Activated naive CD8-positive, alpha-beta T cell treated with anti-CD3 and anti-CD28 coated beads, Interleukin-2, amount 50 U/mL, for 24 hours (primary cell): ENCODE data around the gene HDGFL3.
"Not testable (repeated sequence)": the region's sequence is repeated elsewhere in the genome, so short reads cannot be mapped to it uniquely, and the experiment has no call there.

Experiments used
- ATAC-seq: fragments of 150-1000 bp; cut with Tn5 transposase; one replicate; pipeline ENCODE4 v1.10.0; 2021
- DNase-seq: peaks from one replicate; pipeline ENCODE4 v3.0.0; 2021
- H3K27ac Mint-ChIP-seq: one replicate; pipeline ENCODE4 v1.8.0; 2021; ENCODE audit warnings: mild to moderate bottlenecking, mixed read lengths
- H3K27me3 Mint-ChIP-seq: one replicate; pipeline ENCODE4 v1.8.0; 2021; ENCODE audit warnings: mixed read lengths
- H3K36me3 Mint-ChIP-seq: one replicate; pipeline ENCODE4 v1.8.0; 2021; ENCODE audit warnings: low read depth, mixed read lengths
- H3K4me1 Mint-ChIP-seq: one replicate; pipeline ENCODE4 v1.8.0; 2021; ENCODE audit warnings: mixed read lengths
- H3K4me3 Mint-ChIP-seq: one replicate; pipeline ENCODE4 v1.8.0; 2021; ENCODE audit warnings: mild to moderate bottlenecking, moderate library complexity, mixed read lengths
- H3K9me3 Mint-ChIP-seq: one replicate; pipeline ENCODE4 v1.8.0; 2021; ENCODE audit warnings: mixed read lengths

The HDGFL3 gene

DNA sequence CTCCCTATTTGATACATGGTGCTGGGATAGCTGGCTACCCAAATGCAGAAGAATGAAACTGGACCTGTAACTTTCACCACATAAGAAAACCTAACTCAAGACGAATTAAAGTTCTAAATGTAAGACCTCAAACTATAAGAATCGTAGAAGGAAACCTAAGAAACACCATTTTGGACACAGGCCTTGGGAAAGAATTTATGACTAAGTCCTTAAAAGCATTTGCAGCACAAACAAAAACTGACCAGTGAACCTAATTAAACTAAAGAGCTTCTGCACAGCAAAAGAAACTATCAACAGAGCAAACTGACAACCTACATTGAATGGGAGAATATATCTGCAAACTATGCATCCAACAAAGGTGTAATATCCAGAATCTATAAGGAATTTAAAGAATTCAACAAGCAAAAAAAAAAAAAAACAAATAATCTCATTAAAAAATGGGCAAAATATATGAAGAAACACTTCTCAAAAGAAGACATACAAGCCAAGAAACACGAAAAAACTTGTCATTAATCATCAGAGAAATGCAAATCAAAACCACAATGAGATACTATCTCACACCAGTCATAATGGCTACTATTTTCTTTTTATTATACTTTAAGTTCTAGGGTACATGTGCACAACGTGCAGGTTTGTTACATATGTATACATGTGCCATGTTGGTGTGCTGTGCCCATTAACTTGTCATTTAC, 37.0 kb downstream of the HDGFL3 start:
- Mint-ChIP-seq H3K4me3 (no peak overlapping the region), H3K27me3 (peaks cover 6% of the 10 kb centered on the region), H3K27ac (no peak overlapping the region), H3K4me1 (no peaks in the 10 kb centered on the region), H3K9me3 (peaks cover 20% of the 10 kb centered on the region), H3K36me3 (no peaks in the 10 kb centered on the region)
- DNase-seq (no peak), ATAC-seq (no peak)

DNA sequence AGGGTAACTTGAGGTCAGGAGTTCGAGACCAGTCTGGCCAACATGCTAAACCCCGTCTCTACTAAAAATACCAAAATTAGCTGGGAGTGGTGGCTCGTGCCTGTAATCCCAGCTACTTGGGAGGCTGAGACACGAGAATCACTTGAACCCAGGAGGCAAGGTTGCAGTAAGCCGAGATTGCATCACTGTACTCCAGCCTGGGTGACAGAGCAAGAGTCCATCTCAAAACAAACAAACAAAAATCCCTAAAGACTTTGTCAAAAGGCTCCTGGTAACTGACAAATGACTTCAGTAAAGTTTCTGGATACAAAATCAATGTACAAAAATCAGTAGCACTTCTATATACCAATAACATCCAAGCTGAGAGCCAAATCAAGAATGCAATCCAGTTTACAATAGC, 38.0 kb downstream of the HDGFL3 start:
- not testable (repeated sequence) for H3K36me3 Mint-ChIP-seq, H3K4me1 Mint-ChIP-seq, H3K27me3 Mint-ChIP-seq, ATAC-seq, H3K27ac Mint-ChIP-seq, DNase-seq, H3K4me3 Mint-ChIP-seq
- peaks cover 21% of the 10 kb centered on the region for H3K9me3 Mint-ChIP-seq

DNA sequence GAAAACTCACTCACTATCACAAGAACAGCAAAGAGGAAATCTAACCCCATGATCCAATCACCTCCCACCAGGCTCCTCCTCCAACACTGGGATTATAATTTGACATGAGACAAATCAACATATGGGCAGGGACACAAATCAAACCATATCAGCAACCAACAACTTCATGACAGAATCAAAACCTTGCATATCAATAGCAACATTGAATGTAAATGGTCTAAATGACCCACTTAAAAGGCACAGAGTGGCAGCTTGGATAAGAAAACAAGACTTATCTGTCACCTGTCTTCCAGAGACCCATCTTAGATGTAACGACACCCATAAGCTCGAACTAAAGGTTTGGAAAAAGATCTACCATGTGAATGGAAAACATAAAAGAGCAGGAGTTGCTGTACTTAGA, 40.8 kb downstream of the HDGFL3 start:
- no peak overlapping the region for H3K4me3 Mint-ChIP-seq
- no peak overlapping the region for H3K27ac Mint-ChIP-seq
- peaks cover 14% of the 10 kb centered on the region for H3K27me3 Mint-ChIP-seq
- ATAC-seq (no peak), DNase-seq (no peak)
- H3K4me1 Mint-ChIP-seq, result peaks cover 19% of the 10 kb centered on the region
- H3K9me3 Mint-ChIP-seq, result peaks cover 24% of the 10 kb centered on the region
- H3K36me3 Mint-ChIP-seq, result no peaks in the 10 kb centered on the region

DNA sequence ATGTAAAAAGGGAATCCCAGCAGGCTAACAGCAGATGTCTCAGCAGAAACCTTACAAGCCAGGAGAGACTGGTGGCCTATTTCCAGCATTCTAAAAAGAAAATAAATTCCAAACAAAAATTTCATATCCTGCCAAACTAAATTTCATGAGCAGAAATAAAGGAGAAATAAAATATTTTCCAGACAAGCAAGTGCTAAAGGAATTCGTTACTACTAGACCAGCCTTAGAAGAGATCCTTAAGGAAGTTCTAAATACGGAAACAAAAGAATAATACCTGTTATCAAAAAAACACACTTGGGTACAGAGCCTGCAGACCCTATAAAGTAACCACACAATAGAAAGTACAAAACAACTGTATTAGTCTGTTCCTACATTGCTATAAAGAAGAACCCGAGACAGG, 41.4 kb downstream of the HDGFL3 start:
- peaks cover 14% of the 10 kb centered on the region for H3K27me3 Mint-ChIP-seq
- DNase-seq, result no peak

DNA sequence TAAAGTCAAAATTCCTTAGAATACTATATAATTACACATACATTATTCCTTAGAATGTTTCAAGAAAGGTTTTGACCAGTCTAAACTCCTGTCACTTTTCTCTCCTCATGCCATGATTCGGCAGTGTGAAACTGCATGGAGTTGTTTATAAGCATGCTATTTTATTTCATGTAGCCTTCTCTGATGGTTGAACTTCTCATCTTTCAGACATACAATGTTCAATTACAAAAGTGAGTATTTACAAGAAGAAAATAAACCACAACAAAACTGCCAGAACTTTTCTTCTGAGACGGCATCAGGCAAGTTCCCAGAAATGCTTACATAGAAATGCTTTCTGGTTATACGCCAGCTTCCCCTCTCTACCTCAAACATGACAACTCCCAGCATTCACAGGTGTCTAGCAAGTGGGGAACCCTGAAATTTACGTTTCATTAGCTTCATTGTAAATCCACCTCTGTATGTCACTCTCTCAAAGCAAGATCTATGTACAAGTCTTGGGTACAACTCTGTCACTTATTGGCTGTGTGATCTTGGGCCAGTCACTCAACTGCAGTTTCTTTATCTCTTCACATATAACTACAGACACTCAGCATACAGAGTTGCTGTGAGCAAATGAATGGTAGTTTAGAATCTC, 42.7 kb downstream of the HDGFL3 start:
- peak overlapping the region; percentile 66 for H3K27ac Mint-ChIP-seq
- peaks cover 15% of the 10 kb centered on the region for H3K27me3 Mint-ChIP-seq
- no peaks in the 10 kb centered on the region for H3K36me3 Mint-ChIP-seq
- ATAC-seq, result peak; percentile 36
- no peak for DNase-seq
- no peak overlapping the region for H3K4me3 Mint-ChIP-seq
- peaks cover 19% of the 10 kb centered on the region for H3K4me1 Mint-ChIP-seq
- peaks cover 24% of the 10 kb centered on the region for H3K9me3 Mint-ChIP-seq

More for the DNA sequence above, 41.4 kb downstream of the HDGFL3 start:
- Mint-ChIP-seq H3K9me3 (peaks cover 24% of the 10 kb centered on the region), H3K4me1 (peaks cover 19% of the 10 kb centered on the region), H3K27ac (no peak overlapping the region), H3K4me3 (no peak overlapping the region), H3K36me3 (no peaks in the 10 kb centered on the region)
- no peak for ATAC-seq

DNA sequence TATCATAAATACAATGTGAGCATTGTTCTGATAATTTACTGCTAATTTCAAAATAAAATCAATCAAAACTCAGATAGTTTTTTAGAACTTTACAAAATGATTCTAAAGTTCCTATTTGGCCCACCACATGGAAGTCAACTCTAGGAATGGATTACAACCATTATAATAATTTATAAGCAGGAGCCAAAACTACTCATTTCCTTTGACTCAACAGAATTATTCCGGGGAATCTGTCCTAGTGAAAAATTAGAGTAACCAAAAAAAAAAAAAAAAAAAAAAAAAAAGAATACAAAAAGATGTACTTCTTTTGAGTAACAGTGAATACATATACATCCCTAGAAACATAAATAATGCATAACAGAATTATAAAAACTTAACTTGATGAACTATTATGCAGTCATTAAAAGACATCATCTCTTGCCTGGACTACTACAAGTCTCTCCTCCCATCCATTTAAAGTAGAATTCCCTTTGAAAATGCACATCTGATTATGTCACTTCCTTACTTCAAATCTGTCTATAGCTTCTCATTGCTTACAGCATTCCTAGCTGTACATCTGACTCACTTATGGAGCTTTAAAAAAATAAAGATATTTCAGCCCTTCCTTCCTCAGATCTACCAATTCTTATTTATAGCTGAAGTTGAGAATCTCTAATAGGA, 43.4 kb downstream of the HDGFL3 start:
- H3K27ac Mint-ChIP-seq, result peak overlapping the region; percentile 60
- H3K9me3 Mint-ChIP-seq, result peaks cover 24% of the 10 kb centered on the region
- ATAC-seq, result no peak
- H3K27me3 Mint-ChIP-seq, result peaks cover 19% of the 10 kb centered on the region
- DNase-seq, result no peak
- H3K4me3 Mint-ChIP-seq, result no peak overlapping the region
- H3K4me1 Mint-ChIP-seq, result peaks cover 19% of the 10 kb centered on the region
- no peaks in the 10 kb centered on the region for H3K36me3 Mint-ChIP-seq

DNA sequence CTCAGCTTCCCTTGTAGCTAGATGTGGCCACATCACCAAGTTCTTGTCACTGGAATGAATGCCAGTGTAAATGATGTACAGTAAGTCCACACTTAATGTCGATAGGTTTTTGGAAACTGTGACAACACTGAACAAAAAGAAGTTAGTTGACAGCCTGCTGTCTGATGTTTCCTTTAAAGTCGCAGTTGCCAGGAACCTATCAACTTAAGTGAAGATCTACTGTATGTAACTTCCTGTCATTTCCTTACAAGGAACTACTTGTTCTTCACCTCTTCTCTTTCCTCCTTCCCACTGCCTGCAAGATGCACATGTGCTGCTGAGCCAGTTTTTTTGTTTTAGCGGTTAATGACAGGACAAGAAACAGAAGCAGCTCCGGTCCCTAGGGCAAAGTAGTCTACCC, 44.6 kb downstream of the HDGFL3 start:
- no peaks in the 10 kb centered on the region for H3K36me3 Mint-ChIP-seq
- ATAC-seq (peak; percentile 54), DNase-seq (no peak)
- H3K4me3 Mint-ChIP-seq, result no peak overlapping the region
- H3K9me3 Mint-ChIP-seq, result peaks cover 16% of the 10 kb centered on the region
- H3K4me1 Mint-ChIP-seq, result peaks cover 19% of the 10 kb centered on the region
- no peak overlapping the region for H3K27ac Mint-ChIP-seq
- peaks cover 17% of the 10 kb centered on the region for H3K27me3 Mint-ChIP-seq

DNA sequence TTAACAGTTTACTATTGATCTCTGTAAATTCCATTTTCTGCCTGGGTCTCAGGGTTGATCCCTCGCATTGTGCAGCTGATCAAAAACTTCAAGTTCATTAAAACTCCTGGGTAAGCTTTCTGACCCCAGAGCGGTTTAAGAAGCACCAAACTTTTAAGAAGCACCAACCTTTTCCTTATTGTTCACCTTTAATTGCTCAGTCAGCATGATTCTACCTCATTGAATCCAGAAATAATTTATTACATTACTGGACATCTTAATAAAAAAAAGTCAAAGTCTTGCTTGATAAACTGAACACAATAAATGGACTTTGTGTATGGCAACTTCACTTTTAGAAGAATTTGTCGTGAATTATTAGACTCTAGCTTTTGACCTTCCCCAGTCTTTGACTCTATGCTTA, 46.9 kb downstream of the HDGFL3 start:
- peaks cover 23% of the 10 kb centered on the region for H3K4me1 Mint-ChIP-seq
- H3K9me3 Mint-ChIP-seq, result peaks cover 5% of the 10 kb centered on the region
- H3K36me3 Mint-ChIP-seq, result no peaks in the 10 kb centered on the region
- no peak overlapping the region for H3K4me3 Mint-ChIP-seq
- DNase-seq (no peak), ATAC-seq (no peak)
- H3K27me3 Mint-ChIP-seq, result peaks cover 13% of the 10 kb centered on the region
- no peak overlapping the region for H3K27ac Mint-ChIP-seq

DNA sequence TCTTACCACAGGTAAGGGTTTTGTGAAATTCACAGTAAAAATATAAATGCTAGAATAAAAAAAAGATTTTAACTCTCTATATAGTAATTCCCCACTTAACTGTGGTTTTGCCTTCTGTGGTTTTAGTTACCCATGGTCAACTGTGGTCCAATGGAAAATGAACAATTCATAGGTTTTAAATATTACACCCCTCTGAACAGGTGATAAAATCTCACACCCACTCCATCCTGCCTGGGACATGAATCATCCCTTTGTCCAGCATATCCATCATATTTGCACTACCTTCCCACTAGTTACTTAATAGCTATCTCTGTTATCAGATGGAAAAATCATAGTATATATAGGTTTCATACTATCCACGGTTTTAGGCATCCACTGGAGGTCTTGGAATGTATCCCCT, 49.2 kb downstream of the HDGFL3 start:
- Mint-ChIP-seq H3K4me3 (no peak overlapping the region), H3K27ac (peak overlapping the region; percentile 61), H3K9me3 (no peaks in the 10 kb centered on the region), H3K4me1 (peaks cover 13% of the 10 kb centered on the region), H3K36me3 (no peaks in the 10 kb centered on the region), H3K27me3 (peaks cover 11% of the 10 kb centered on the region)
- DNase-seq (no peak), ATAC-seq (no peak)

DNA sequence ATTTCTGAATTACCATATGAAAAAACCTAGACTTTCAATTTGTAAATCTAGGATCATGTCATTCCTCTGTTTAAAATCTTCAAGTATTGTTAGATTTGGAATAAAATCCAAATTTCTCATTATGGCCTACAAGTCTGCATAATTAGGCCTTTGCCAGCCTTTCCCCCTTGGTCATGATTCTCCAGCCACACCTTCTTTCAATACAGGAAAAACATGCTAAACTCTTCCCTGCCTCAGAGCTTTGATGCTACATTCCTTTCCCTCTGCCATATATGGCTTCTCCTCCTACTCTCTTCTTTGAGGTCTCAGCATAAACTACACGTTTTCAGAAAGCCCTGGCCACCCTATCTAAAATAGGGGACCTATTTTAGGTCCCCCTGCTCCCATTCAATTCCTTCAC, 51.7 kb downstream of the HDGFL3 start:
- ATAC-seq, result no peak
- no peaks in the 10 kb centered on the region for H3K36me3 Mint-ChIP-seq
- peaks cover 5% of the 10 kb centered on the region for H3K27me3 Mint-ChIP-seq
- no peak for DNase-seq
- H3K4me1 Mint-ChIP-seq, result peaks cover 5% of the 10 kb centered on the region
- no peak overlapping the region for H3K4me3 Mint-ChIP-seq
- no peaks in the 10 kb centered on the region for H3K9me3 Mint-ChIP-seq
- H3K27ac Mint-ChIP-seq, result no peak overlapping the region

DNA sequence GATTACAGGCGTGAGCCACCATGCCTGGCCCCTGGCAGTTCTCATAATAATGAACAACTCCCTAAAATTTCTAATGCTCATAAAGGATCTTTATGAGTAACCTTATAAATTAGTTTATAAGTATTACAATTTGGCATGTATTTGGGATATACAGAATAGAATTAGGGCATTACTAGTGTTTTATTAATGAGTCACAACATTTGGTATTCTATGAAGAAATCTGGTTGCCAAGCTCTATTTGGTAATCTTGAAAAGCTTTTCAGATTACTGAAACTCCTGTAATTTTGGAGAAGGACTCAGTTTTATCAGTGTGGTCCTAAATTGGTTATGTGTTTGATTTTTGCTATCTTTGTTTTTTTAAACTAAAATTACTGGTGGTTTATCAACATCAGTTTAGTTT, 54.3 kb downstream of the HDGFL3 start:
- no peaks in the 10 kb centered on the region for H3K9me3 Mint-ChIP-seq
- H3K36me3 Mint-ChIP-seq, result no peaks in the 10 kb centered on the region
- peaks cover 5% of the 10 kb centered on the region for H3K4me1 Mint-ChIP-seq
- ATAC-seq (no peak), DNase-seq (no peak)
- H3K27ac Mint-ChIP-seq, result no peak overlapping the region
- H3K4me3 Mint-ChIP-seq, result no peak overlapping the region
- no peaks in the 10 kb centered on the region for H3K27me3 Mint-ChIP-seq

DNA sequence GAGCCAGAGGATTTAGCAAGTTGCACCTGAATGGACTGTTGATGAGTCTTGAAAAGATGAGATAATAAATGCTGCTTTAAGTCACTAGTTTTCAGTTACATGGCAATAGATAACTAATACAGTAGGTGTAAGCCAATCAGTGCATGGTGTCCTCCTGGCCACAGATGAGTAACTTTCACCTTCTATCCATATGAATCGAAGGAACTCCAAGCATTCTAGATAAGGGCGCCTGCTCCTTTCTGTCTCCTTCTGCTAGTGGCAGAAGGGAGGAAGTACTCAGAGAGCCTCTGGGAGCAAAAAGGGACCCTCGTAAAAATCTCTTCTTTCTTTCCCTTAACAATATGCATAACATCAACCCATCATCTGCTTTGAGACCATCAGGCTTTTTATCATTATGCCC, 62.9 kb downstream of the HDGFL3 start:
- no peak for DNase-seq

DNA sequence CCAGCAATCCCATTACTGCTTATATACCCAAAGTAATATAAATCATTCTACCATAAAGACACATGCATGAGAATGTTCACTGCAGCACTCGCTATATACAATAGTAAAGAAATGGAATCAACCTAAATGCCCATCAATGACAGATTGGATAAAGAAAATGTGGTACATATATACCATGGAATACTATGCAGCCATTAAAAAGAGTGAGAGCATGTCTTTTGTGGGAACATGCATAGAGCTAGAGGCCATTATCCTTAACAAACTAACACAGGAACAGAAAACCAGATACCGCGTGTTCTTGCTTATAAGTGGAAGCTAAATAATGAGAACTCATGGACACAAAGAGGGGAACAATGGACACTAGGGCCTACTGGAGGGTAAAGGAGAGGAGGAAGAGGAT, 65.5 kb downstream of the HDGFL3 start:
- H3K36me3 Mint-ChIP-seq, H3K4me3 Mint-ChIP-seq, H3K4me1 Mint-ChIP-seq, H3K27ac Mint-ChIP-seq, DNase-seq, ATAC-seq, H3K9me3 Mint-ChIP-seq, H3K27me3 Mint-ChIP-seq: not testable (repeated sequence)

More for the DNA sequence above, 62.9 kb downstream of the HDGFL3 start:
- Mint-ChIP-seq H3K27ac (no peak overlapping the region), H3K4me3 (no peak overlapping the region), H3K9me3 (peaks cover 5% of the 10 kb centered on the region), H3K27me3 (peaks cover 8% of the 10 kb centered on the region), H3K4me1 (no peaks in the 10 kb centered on the region), H3K36me3 (peaks cover 6% of the 10 kb centered on the region)
- no peak for ATAC-seq

DNA sequence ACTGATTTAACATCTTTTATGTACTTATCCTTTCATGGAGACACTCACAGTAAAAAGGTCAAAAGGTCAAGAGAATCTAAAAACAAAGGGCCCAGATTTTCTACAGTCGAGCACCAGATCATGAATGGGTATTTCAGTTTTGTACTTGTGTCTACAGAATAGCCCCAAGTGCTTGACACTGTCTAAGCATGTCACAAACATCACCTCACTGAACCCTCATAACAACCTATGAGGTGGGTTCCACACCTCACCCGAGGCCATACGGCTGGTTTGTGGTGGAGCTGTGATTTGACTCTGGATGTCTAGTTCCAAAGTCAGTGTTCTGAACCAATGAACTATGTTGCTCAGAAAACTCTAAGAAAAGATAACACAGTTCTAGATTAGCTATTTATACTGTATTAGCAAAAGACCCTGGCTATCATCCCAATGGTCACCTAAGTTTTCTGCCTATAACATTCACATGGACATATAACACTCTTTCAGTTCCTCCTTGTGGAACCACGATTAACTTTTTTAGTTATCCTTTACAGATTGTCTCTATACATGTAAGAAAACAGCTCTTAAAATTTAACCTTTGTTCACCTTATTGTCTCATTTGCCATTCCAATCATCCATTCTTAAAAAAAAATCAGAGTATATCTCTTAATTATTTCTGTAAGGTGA, 74.6 kb downstream of the HDGFL3 start:
- no peak overlapping the region for H3K27ac Mint-ChIP-seq
- no peak for DNase-seq
- H3K4me3 Mint-ChIP-seq, result no peak overlapping the region
- no peaks in the 10 kb centered on the region for H3K4me1 Mint-ChIP-seq
- peaks cover 2% of the 10 kb centered on the region for H3K36me3 Mint-ChIP-seq
- no peaks in the 10 kb centered on the region for H3K9me3 Mint-ChIP-seq
- ATAC-seq, result no peak
- H3K27me3 Mint-ChIP-seq, result no peaks in the 10 kb centered on the region

DNA sequence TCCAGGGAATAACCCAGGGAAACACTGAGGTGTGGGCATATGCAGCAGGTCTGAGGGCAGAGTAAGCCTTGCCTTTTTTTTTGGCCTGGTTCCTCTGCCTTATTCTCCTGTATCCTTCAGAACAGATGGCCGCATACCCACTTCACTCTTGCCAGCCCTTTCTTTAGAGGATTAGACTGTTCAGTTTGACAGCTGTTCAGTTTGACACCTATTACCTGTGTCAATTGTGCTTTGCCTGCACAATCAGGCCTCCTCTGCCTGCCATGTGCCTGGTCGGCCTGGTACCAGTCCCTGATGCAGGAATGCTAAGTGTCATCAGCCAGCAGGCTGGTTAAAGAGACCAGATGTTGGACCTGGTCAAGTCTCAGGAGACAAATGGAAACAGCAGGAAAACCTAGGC, 77.8 kb downstream of the HDGFL3 start:
- no peak overlapping the region for H3K27ac Mint-ChIP-seq
- DNase-seq (no peak), ATAC-seq (no peak)
- peaks cover 2% of the 10 kb centered on the region for H3K36me3 Mint-ChIP-seq
- H3K4me1 Mint-ChIP-seq, result no peaks in the 10 kb centered on the region
- H3K4me3 Mint-ChIP-seq, result no peak overlapping the region
- H3K27me3 Mint-ChIP-seq, result no peaks in the 10 kb centered on the region
- H3K9me3 Mint-ChIP-seq, result no peaks in the 10 kb centered on the region
